ENCODE results near the gene HK2.

DNA sequence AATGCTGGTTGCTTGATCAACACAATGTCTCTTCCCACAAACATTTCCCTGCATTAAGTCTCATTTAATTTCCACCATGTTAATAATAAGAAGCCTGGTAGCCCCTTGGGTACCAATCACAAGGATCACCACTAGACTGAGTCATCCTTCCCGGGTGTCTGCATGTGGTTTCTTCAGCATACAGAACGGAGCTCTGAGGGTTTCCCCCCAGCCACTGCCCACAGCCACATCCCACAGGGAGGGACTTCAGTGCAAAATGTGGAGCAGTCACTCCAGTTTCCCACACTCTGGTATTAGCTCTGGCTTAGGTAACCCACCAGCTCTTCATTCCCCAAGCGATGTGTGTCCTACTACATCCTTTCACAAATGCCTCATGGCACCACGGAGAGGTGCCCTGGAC, 81.8 kb downstream of the HK2 start:
- TF ChIP-seq, protein P1, sequence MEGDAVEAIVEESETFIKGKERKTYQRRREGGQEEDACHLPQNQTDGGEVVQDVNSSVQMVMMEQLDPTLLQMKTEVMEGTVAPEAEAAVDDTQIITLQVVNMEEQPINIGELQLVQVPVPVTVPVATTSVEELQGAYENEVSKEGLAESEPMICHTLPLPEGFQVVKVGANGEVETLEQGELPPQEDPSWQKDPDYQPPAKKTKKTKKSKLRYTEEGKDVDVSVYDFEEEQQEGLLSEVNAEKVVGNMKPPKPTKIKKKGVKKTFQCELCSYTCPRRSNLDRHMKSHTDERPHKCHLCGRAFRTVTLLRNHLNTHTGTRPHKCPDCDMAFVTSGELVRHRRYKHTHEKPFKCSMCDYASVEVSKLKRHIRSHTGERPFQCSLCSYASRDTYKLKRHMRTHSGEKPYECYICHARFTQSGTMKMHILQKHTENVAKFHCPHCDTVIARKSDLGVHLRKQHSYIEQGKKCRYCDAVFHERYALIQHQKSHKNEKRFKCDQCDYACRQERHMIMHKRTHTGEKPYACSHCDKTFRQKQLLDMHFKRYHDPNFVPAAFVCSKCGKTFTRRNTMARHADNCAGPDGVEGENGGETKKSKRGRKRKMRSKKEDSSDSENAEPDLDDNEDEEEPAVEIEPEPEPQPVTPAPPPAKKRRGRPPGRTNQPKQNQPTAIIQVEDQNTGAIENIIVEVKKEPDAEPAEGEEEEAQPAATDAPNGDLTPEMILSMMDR (IDR thresholded peaks at IDR 0.05; ENCODE audit: borderline replicate concordance, extremely low read depth, low read length, poor library complexity, severe bottlenecking): no peak
- TF ChIP-seq EZH2 (IDR thresholded peaks at IDR 0.05; ENCODE audit: borderline replicate concordance, low read depth, low read length, severe bottlenecking): no peak

All from DND-41 (cell line).